DMS114 treated with DMSO at 0.1 percent for 48 hours (cell line): Measurements from ENCODE around the gene SLC34A2.
"Not testable (repeated sequence)": the region's sequence is repeated elsewhere in the genome, so short reads cannot be mapped to it uniquely, and the experiment has no call there.

Experiments
- DNase-seq: peaks from one replicate; lab custom pipeline; 2025; ENCODE audit not compliant: unreplicated experiment; lab: John Stamatoyannopoulos, UW

The SLC34A2 gene

GRCh38 chr4:25654971-25655963 lies at the start of gene SLC34A2:
SLC34A2 (plus strand) TSS chr4:25655851; CDS start chr4:25662501, 6,650 bp downstream.
- DNase-seq = no peak

GRCh38 chr4:25608644-25609043 lies 47.0 kb upstream of the SLC34A2 start:
- no peak for DNase-seq

- no peak for DNase-seq
Observed at GRCh38 chr4:25609976-25610375, 45.7 kb upstream of the SLC34A2 start.

- DNase-seq = not testable (repeated sequence)
Observed at GRCh38 chr4:25613613-25614012, 42.0 kb upstream of the SLC34A2 start.

GRCh38 chr4:25614807-25615206 lies 40.8 kb upstream of the SLC34A2 start:
- DNase-seq = no peak

GRCh38 chr4:25621027-25621930 lies 34.4 kb upstream of the SLC34A2 start:
- no peak for DNase-seq

- no peak for DNase-seq
Observed at GRCh38 chr4:25624616-25625015, 31.0 kb upstream of the SLC34A2 start.

GRCh38 chr4:25628451-25628850 lies 27.2 kb upstream of the SLC34A2 start:
- DNase-seq = no peak

- no peak for DNase-seq
Observed at GRCh38 chr4:25632135-25632534, 23.5 kb upstream of the SLC34A2 start.

- DNase-seq = no peak
Observed at GRCh38 chr4:25633541-25633940, 22.1 kb upstream of the SLC34A2 start.

- DNase-seq = no peak
Observed at GRCh38 chr4:25635501-25635900, 20.1 kb upstream of the SLC34A2 start.

- DNase-seq = no peak
Observed at GRCh38 chr4:25637581-25638220, 17.9 kb upstream of the SLC34A2 start.

- no peak for DNase-seq
Observed at GRCh38 chr4:25638221-25638601, 17.4 kb upstream of the SLC34A2 start.

GRCh38 chr4:25638806-25639205 lies 16.8 kb upstream of the SLC34A2 start:
- no peak for DNase-seq

GRCh38 chr4:25650311-25650710 lies 5.3 kb upstream of the SLC34A2 start:
- no peak for DNase-seq

GRCh38 chr4:25651682-25652081 lies 4.0 kb upstream of the SLC34A2 start:
- no peak for DNase-seq

GRCh38 chr4:25654031-25654970 lies 1.4 kb upstream of the SLC34A2 start:
- no peak for DNase-seq

GRCh38 chr4:25656031-25656430 lies 380 bp downstream of the SLC34A2 start:
- DNase-seq = no peak

- DNase-seq = no peak
Observed at GRCh38 chr4:25658357-25658771, 2.7 kb downstream of the SLC34A2 start.

- DNase-seq = no peak
Observed at GRCh38 chr4:25658777-25659176, 3.1 kb downstream of the SLC34A2 start.
